Neural cell (in vitro differentiated cells): ENCODE measurements around the gene CELSR1.

Experiments
- EZH2 ChIP-seq: fragments of 200-600, 300-800 bp; shearing (Covaris generic), sonication (generic); IDR thresholded peaks from 2 replicates; pipeline ENCODE4 v1.6.1; 2014; ENCODE audit warnings: antibody characterized with exemption, low read length, borderline replicate concordance, mild to moderate bottlenecking; ENCODE audit not compliant: insufficient read depth, poor library complexity, severe bottlenecking
- POLR2AphosphoS5 ChIP-seq: IDR thresholded peaks from 2 replicates; pipeline ENCODE4 v1.6.1; 2012
- RAD21 ChIP-seq: fragments of 450-650 bp; conservative IDR thresholded peaks from 2 replicates; pipeline ENCODE4 v1.6.1; 2014; ENCODE audit warnings: antibody characterized with exemption, mild to moderate bottlenecking, moderate library complexity
- SMC3 ChIP-seq: fragments of 450-650 bp; conservative IDR thresholded peaks from 2 replicates; pipeline ENCODE4 v1.6.1; 2014; ENCODE audit warnings: antibody characterized with exemption, mild to moderate bottlenecking, moderate library complexity; ENCODE audit not compliant: poor library complexity
- TF ChIP-seq, protein P1 (sequence below): fragments of 450-650 bp; IDR thresholded peaks from 2 replicates; pipeline ENCODE4 v1.5.1; 2014; ENCODE audit warnings: antibody characterized with exemption, mild to moderate bottlenecking, moderate library complexity; ENCODE audit not compliant: poor library complexity, severe bottlenecking
- TF ChIP-seq, protein P2 (sequence below): IDR thresholded peaks from 2 replicates; pipeline ENCODE4 v1.6.1; 2012; ENCODE audit warnings: borderline replicate concordance

DNA sequence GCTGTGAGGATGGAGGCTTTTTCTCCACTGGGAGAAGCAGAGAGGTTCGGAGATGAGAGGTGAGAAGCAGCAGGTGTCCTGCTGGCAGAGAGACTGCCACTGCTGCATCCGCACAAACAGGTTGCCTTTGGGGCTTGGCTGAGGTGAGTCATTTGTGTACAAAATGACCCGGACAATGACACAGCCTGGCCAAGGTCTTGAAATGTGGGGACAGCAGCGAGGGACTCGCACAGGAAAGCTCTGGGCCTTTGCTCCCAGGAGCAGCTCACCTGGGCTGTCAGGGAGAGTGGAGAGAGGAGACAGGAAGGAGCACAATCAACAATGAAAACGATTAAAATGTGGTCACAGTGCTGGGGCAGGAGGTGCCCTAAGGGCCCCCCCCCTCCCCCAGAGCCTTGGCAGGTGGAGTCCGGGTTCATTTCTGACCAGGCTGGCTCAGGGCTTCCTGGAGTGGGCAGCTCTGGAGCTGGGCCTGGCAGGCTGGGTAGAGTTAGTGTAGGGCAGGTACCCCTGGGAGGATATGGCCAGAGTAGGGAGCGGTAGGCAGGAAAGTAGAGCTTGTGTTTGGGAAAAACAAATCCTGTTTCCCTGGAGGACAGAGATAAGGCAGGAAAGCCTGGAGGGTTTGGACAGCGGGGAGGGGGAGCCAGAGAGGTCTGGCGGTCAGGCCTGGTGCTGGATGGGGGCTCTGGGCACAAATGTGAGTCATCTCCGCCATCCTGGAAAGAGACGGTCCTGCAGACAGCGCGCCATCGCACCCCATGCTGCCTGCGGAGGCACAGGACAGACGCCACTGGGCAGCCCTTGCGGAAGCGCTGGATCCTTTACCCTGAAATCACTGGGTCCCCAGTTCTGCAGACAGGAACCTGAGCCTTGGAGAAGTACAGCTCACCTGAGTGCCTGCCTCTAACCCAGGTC, 37.8 kb upstream of the CELSR1 start:
- TF ChIP-seq, protein P1, sequence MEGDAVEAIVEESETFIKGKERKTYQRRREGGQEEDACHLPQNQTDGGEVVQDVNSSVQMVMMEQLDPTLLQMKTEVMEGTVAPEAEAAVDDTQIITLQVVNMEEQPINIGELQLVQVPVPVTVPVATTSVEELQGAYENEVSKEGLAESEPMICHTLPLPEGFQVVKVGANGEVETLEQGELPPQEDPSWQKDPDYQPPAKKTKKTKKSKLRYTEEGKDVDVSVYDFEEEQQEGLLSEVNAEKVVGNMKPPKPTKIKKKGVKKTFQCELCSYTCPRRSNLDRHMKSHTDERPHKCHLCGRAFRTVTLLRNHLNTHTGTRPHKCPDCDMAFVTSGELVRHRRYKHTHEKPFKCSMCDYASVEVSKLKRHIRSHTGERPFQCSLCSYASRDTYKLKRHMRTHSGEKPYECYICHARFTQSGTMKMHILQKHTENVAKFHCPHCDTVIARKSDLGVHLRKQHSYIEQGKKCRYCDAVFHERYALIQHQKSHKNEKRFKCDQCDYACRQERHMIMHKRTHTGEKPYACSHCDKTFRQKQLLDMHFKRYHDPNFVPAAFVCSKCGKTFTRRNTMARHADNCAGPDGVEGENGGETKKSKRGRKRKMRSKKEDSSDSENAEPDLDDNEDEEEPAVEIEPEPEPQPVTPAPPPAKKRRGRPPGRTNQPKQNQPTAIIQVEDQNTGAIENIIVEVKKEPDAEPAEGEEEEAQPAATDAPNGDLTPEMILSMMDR, result no peak
- TF ChIP-seq EZH2 (no peak), SMC3 (no peak), POLR2AphosphoS5 (no peak), RAD21 (no peak)
- TF ChIP-seq, protein P2, sequence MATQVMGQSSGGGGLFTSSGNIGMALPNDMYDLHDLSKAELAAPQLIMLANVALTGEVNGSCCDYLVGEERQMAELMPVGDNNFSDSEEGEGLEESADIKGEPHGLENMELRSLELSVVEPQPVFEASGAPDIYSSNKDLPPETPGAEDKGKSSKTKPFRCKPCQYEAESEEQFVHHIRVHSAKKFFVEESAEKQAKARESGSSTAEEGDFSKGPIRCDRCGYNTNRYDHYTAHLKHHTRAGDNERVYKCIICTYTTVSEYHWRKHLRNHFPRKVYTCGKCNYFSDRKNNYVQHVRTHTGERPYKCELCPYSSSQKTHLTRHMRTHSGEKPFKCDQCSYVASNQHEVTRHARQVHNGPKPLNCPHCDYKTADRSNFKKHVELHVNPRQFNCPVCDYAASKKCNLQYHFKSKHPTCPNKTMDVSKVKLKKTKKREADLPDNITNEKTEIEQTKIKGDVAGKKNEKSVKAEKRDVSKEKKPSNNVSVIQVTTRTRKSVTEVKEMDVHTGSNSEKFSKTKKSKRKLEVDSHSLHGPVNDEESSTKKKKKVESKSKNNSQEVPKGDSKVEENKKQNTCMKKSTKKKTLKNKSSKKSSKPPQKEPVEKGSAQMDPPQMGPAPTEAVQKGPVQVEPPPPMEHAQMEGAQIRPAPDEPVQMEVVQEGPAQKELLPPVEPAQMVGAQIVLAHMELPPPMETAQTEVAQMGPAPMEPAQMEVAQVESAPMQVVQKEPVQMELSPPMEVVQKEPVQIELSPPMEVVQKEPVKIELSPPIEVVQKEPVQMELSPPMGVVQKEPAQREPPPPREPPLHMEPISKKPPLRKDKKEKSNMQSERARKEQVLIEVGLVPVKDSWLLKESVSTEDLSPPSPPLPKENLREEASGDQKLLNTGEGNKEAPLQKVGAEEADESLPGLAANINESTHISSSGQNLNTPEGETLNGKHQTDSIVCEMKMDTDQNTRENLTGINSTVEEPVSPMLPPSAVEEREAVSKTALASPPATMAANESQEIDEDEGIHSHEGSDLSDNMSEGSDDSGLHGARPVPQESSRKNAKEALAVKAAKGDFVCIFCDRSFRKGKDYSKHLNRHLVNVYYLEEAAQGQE, result no peak
